B cell (primary cell): ENCODE data around the gene XPC.

Experiments
- EZH2 ChIP-seq: IDR thresholded peaks from 2 replicates; pipeline ENCODE4 v1.6.1; 2012; ENCODE audit warnings: borderline replicate concordance, low read depth, mild to moderate bottlenecking, moderate library complexity, low read length; ENCODE audit not compliant: insufficient read depth, poor library complexity, severe bottlenecking
- TF ChIP-seq, protein P1 (sequence below): fragments of 200-600 bp; IDR thresholded peaks from one replicate; pipeline ENCODE4 v1.8.0; 2022; ENCODE audit warnings: antibody characterized with exemption, mild to moderate bottlenecking

DNA sequence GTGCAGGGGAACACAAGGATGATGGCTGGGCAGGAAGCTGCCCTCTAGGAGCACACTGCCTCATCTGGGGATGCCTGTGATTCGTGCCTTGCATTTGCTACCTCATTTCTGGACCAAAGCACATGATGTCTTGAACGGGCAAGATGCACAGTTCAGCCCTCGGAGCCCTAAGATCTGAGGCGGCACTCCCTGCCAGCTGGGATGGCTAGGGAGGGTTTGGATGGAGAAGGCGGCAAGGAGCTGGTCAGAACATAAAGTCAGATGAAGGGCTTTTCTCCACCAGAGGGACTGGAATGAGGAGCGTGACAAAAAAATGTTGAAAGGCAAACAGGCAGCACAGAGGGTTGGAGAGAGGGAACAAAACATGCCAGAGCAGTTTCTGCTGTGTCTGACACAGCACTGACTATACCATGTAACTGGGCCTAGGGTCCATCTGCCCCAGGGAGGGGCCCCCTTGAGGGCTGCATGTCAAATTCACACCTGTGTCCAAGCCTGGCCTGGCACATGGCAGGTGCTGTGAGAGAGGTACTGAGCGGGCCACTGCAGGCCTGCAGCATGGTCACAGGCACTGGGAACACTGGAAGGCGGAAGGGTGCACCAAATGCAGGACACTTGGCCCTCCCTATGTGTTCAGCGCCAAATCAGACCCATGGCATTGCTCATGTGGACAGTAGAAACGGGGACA, 31.9 kb downstream of the XPC start:
- TF ChIP-seq EZH2, result no peak
- TF ChIP-seq, protein P1, sequence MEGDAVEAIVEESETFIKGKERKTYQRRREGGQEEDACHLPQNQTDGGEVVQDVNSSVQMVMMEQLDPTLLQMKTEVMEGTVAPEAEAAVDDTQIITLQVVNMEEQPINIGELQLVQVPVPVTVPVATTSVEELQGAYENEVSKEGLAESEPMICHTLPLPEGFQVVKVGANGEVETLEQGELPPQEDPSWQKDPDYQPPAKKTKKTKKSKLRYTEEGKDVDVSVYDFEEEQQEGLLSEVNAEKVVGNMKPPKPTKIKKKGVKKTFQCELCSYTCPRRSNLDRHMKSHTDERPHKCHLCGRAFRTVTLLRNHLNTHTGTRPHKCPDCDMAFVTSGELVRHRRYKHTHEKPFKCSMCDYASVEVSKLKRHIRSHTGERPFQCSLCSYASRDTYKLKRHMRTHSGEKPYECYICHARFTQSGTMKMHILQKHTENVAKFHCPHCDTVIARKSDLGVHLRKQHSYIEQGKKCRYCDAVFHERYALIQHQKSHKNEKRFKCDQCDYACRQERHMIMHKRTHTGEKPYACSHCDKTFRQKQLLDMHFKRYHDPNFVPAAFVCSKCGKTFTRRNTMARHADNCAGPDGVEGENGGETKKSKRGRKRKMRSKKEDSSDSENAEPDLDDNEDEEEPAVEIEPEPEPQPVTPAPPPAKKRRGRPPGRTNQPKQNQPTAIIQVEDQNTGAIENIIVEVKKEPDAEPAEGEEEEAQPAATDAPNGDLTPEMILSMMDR, result no peak
